Stimulated activated naive CD4-positive, alpha-beta T cell treated with Interleukin-2 at 50 U/mL for 16 hours (primary cell): Measurements from ENCODE around the gene RPL18.

Experiments
- DNase-seq: peaks from one replicate; lab custom pipeline; 2025; lab: John Stamatoyannopoulos, UW

The RPL18 gene

DNA sequence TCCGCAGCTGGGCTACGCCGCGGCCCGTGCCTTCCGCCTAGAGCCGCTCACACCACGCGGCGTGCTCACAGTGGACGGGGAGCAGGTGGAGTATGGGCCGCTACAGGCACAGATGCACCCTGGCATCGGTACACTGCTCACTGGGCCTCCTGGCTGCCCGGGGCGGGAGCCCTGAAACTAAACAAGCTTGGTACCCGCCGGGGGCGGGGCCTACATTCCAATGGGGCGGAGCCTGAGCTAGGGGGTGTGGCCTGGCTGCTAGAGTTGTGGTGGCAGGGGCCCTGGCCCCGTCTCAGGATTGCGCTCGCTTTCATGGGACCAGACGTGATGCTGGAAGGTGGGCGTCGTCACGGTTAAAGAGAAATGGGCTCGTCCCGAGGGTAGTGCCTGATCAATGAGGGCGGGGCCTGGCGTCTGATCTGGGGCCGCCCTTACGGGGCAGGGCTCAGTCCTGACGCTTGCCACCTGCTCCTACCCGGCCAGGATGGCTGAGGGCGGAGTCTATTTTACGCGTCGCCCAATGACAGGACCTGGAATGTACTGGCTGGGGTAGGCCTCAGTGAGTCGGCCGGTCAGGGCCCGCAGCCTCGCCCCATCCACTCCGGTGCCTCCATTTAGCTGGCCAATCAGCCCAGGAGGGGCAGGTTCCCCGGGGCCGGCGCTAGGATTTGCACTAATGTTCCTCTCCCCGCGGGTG, 10.8 kb upstream of the RPL18 start:
- DNase-seq: no peak

DNA sequence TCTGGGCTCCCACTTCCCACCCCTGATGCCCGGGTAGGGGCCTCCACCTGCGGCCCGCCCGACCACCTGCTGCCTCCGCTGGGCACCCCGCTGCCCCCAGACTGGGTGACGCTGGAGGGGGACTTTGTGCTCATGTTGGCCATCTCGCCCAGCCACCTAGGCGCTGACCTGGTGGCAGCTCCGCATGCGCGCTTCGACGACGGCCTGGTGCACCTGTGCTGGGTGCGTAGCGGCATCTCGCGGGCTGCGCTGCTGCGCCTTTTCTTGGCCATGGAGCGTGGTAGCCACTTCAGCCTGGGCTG, 10.3 kb upstream of the RPL18 start:
- no peak for DNase-seq

- DNase-seq: no peak
Observed at GRCh38 chr19:48628486-48629296, 9.7 kb upstream of the RPL18 start.

DNA sequence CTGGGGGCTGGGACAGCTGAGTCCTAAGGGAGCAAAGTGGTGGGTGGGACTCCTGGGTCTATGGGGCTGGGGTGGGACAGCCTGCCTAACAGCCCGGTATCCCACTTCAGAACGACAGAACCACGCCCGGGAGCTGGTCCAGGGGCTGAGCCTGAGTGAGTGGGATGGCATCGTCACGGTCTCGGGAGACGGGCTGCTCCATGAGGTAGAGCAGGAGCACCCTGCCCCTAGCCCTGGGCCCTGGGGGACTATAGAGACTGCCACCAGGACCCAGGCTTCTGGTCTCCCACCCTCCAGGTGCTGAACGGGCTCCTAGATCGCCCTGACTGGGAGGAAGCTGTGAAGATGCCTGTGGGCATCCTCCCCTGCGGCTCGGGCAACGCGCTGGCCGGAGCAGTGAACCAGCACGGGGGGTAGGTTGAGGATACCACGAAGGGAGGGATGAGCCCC, 8.9 kb upstream of the RPL18 start:
- no peak for DNase-seq

- no peak for DNase-seq
Observed at GRCh38 chr19:48627201-48627864, 8.4 kb upstream of the RPL18 start.

DNA sequence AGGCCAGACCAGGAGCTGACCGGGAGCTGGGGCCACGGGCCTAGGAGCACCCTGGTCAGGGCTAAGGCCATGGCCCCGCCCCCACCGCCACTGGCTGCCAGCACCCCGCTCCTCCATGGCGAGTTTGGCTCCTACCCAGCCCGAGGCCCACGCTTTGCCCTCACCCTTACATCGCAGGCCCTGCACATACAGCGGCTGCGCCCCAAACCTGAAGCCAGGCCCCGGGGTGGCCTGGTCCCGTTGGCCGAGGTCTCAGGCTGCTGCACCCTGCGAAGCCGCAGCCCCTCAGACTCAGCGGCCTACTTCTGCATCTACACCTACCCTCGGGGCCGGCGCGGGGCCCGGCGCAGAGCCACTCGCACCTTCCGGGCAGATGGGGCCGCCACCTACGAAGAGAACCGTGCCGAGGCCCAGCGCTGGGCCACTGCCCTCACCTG, 6.9 kb upstream of the RPL18 start:
- DNase-seq: no peak

DNA sequence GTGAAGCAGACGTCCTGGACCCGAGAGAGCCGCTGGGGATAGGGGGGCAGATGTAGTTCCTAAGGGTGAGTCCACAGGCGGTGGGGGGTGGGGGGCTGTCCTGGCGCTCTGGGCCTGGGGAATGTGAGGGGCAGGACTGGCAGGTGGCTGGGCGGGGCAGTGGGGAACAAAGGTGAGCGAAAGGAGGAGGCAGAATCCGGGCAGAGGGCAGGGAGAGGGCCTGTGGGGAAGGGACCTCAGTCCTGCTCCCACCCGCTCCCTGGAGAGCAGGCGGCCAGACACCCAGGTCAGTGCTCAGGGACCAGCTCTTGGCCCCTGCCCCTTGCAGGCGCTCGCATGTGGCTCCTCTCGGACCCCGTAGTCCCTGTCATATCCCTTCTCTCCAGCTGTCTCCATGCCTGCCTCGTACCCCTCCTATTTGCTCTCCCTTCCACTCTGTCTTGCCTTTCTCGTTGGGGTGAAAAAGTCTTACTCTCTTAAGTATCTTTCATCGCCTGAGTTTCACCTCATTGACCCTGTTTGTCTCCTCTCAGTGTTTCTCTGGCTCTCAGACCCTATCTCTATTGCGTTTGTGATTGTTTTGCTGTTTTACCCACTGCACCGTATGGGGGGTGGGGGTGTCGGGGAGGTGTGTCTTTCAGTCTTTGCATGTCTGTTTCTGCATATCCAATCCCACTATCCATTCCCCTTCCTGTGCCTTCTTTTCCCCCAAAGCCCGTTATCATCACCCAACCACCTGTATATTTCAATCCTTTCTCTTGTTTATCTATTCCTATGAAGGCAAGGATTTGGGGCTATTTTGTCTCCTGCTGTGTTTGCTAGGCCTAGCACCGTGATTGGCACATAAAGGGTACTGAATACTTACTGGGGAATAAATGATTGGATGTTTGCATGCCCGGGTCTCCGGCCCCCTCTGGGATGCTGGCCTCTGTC, 6.1 kb upstream of the RPL18 start:
- no peak for DNase-seq

GRCh38 chr19:48624067-48624594, 5.2 kb upstream of the RPL18 start:
- DNase-seq: peak; percentile 97

DNA sequence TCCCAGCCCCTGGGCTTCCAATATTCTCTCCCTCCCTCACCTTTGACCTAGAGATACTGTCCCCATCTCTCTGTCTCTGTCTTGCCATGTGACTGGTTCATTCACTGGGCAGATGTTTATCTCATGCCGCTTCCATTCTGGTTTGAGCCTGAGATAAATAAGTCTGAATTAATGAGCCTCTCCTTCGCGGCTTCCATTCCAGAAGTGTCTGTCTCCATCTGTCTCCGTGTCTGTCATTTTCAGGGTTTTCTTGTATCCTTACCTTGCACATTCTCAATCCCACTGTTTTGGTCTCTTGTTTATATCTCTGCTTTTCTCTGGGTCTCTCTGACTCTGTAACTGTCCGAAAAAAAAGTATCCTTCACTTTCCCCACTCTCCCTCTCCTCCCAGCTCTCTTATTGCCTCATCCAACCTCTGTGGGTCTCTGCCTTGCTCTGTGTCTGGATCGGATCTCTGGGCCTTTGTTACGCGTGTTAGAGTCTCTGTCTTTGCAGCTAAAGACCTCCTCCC, 4.6 kb upstream of the RPL18 start:
- DNase-seq: no peak

DNA sequence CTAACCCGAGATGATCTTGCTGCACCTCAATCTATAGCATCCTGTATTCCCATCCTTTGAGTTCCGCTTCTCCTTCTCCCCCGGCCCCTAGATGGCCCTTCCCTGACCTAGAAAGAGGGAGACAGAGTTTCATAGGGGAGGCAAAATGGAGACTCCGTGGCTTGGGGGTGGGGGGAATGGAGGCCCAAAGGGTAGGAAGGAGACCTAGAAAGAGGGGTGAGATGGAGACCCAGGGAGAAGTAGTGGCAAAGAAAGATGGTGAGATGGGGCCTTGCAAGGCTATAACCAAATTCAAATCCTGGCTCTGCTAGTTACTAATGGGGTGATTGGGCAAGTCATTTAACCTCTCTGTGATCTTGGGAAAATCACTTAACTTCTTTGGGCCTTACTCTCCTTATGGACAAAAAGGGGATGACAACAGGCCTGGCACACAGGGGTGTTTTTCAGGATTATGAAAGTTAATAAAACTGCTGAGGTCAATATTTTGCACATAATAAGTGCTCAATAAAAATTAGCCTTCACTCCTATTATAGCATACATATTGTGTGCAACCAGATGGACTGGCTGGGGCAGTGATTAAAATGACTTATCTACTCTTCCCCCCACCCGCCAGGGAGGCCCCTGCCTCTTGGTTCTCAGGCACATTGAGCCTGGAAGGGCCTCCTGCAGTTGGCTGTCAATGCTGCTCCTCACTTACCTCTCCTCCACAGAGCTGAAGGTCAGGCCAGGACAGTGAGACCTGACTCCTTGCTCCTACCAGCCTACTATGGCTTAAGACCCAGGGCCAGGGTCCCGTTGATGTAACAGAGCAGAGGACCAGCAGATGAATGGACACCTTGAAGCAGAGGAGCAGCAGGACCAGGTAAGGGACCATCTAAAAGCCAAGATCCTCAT, 961 bp upstream of the RPL18 start:
- DNase-seq: no peak

GRCh38 chr19:48618278-48618915, 581 bp downstream of the RPL18 start:
- no peak for DNase-seq

GRCh38 chr19:48617146-48617937, 1.6 kb downstream of the RPL18 start:
- DNase-seq: no peak

DNA sequence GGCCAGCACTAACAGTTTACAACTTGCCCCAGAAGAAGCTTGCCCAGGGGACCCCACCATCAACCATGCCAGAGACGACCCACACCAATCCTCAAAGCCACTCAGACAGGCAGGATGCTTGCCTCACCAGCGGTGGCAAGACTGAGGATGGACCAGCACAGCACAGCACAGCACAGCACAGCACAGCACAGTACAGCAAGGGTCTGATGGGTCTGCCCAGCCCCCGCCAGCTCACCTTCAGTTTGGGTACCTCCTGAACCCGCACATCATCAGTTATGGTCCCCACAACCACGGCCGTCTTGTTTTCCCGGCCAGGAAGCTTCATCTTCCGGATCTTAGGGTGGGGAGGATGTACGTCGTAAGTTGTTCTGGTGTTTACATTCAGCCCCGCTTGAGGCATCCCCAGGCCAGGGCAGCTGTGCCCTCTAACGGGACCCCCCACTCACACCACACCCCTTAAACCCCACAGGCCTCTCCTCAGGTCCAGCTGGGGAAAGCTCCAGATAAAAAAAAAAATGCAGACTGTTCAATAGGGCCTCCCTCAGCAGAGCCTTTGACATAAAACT, 2.4 kb downstream of the RPL18 start:
- DNase-seq: no peak

- no peak for DNase-seq
Observed at GRCh38 chr19:48616041-48616436, 2.9 kb downstream of the RPL18 start.

- no peak for DNase-seq
Observed at GRCh38 chr19:48615231-48616040, 3.5 kb downstream of the RPL18 start.

DNA sequence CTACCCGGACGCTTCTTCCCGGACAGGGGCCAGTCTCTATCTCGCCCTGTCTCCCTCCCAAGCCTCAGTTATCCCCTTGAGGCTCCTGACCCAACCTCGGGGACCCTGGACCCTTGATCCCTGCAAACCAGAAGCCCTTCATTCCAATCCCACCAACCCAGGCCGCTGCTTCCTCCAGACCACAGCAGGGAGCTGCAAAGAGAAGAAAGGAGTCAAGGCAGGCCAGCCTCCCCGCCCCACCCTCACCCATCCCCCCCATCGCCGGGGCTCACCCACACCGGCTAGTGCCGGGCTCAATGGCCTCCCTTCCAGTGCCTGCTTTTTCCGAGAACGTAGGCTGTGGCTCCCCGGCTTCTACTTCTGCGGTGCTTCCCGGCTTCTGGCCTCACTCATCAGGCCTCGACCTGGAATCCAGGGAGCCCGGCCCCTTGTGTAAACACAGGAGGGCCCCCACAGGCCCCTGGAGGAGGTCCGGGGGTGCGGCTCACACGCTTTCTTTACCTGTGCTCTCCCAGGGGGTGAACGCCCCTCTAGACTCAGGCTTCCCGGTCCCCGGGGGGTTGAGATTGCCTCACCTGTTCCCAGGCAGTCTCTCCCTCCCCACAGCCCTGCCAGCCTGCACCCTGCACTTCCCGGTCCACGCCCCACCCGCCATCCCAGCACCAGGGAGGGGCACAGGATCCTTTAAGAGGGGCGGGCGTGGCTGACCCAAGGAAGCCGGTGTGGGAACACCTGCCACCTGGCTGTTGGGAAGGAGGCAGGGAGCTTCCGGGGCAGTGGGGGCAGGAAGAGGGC, 4.3 kb downstream of the RPL18 start, which contains the start of gene FAM83E:
Gene FAM83E, minus strand, starts transcription at position 641 of the 795 bp plus-strand sequence. CDS start 1,704 bp downstream, outside the sequence.
- no peak for DNase-seq
